Measurements from ENCODE around the gene PSMB2.

The PSMB2 gene

GRCh38 chr1:35597870-35598269 lies 43.5 kb downstream of the PSMB2 start:
- Histone ChIP-seq H3K36me3 (ENCODE audit: insufficient read depth, low read length) (peaks cover 29% of the 10 kb centered on the region), H4K20me1 (ENCODE audit: insufficient read depth, low read length) (no peaks in the 10 kb centered on the region), H3K9ac (ENCODE audit: low read length) (no peak overlapping the region), H3K4me2 (ENCODE audit: low read length) (no peak overlapping the region), H3K4me1 (ENCODE audit: insufficient read depth, low read length, severe bottlenecking) (no peaks in the 10 kb centered on the region), H3K27ac (ENCODE audit: low read depth, low read length, poor library complexity, severe bottlenecking) (no peak overlapping the region), H2AFZ (ENCODE audit: low read length) (no peak overlapping the region), H3K4me3 (ENCODE audit: low read depth, low read length, poor library complexity, severe bottlenecking) (no peak overlapping the region), H3F3A (ENCODE audit: insufficient read depth, low read length) (no peaks in the 10 kb centered on the region), H3K27me3 (ENCODE audit: insufficient read depth, low read length) (no peaks in the 10 kb centered on the region), H3K79me2 (ENCODE audit: insufficient read depth, low read length) (no peaks in the 10 kb centered on the region), H3K9me3 (ENCODE audit: low read length) (no peaks in the 10 kb centered on the region), H3K9me2 (ENCODE audit: low read depth, low read length) (no peaks in the 10 kb centered on the region)
- no peak for TF ChIP-seq CTCF (IDR thresholded peaks at IDR 0.05; ENCODE audit: low read length)
- TF ChIP-seq EZH2 (IDR thresholded peaks at IDR 0.05; ENCODE audit: borderline replicate concordance, low read length), result no peak

DNA sequence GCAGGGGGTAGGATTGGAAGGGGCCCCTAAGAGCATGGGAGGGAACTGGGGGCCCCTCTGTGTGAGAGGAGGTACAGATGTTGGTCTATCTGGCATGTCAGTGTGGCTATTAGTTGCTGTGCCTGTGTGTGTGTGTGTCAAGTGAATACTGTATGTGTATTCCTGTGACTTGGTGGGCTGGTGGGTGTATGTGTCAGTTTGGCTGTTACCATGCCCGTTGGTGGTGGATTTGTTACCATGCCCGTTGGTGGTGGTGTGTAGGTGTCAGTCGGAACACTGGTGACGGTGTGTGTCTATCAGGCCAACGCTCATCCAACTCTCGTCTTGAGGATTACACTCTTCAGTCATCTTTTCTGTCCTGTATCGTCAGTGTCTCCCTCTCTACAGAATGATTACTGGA lies 45.6 kb downstream of the PSMB2 start:
- Histone ChIP-seq H3F3A (ENCODE audit: insufficient read depth, low read length) (no peaks in the 10 kb centered on the region), H3K79me2 (ENCODE audit: insufficient read depth, low read length) (no peaks in the 10 kb centered on the region), H3K36me3 (ENCODE audit: insufficient read depth, low read length) (peaks cover 9% of the 10 kb centered on the region; the same call in 1 of the 2 replicates), H3K4me3 (ENCODE audit: low read depth, low read length, poor library complexity, severe bottlenecking) (no peak overlapping the region), H3K4me2 (ENCODE audit: low read length) (no peak overlapping the region), H3K27ac (ENCODE audit: low read depth, low read length, poor library complexity, severe bottlenecking) (no peak overlapping the region), H3K9me3 (ENCODE audit: low read length) (no peaks in the 10 kb centered on the region), H3K9me2 (ENCODE audit: low read depth, low read length) (no peaks in the 10 kb centered on the region), H3K4me1 (ENCODE audit: insufficient read depth, low read length, severe bottlenecking) (no peaks in the 10 kb centered on the region), H3K27me3 (ENCODE audit: insufficient read depth, low read length) (no peaks in the 10 kb centered on the region), H2AFZ (ENCODE audit: low read length) (no peak overlapping the region), H4K20me1 (ENCODE audit: insufficient read depth, low read length) (no peaks in the 10 kb centered on the region), H3K9ac (ENCODE audit: low read length) (no peak overlapping the region)
- TF ChIP-seq CTCF (IDR thresholded peaks at IDR 0.05; ENCODE audit: low read length) (no peak), EZH2 (IDR thresholded peaks at IDR 0.05; ENCODE audit: borderline replicate concordance, low read length) (no peak)

GRCh38 chr1:35594005-35594760 lies 47.1 kb downstream of the PSMB2 start:
- Histone ChIP-seq H3K4me1 (ENCODE audit: insufficient read depth, low read length, severe bottlenecking) (no peaks in the 10 kb centered on the region), H3K9ac (ENCODE audit: low read length) (no peak overlapping the region), H3K36me3 (ENCODE audit: insufficient read depth, low read length) (no peaks in the 10 kb centered on the region), H3K27ac (ENCODE audit: low read depth, low read length, poor library complexity, severe bottlenecking) (no peak overlapping the region), H3K79me2 (ENCODE audit: insufficient read depth, low read length) (no peaks in the 10 kb centered on the region), H4K20me1 (ENCODE audit: insufficient read depth, low read length) (no peaks in the 10 kb centered on the region), H3F3A (ENCODE audit: insufficient read depth, low read length) (no peaks in the 10 kb centered on the region), H3K27me3 (ENCODE audit: insufficient read depth, low read length) (no peaks in the 10 kb centered on the region), H3K4me3 (ENCODE audit: low read depth, low read length, poor library complexity, severe bottlenecking) (no peak overlapping the region), H3K9me3 (ENCODE audit: low read length) (no peaks in the 10 kb centered on the region), H2AFZ (ENCODE audit: low read length) (no peak overlapping the region), H3K4me2 (ENCODE audit: low read length) (no peak overlapping the region), H3K9me2 (ENCODE audit: low read depth, low read length) (no peaks in the 10 kb centered on the region)
- TF ChIP-seq CTCF (IDR thresholded peaks at IDR 0.05; ENCODE audit: low read length) (no peak), EZH2 (IDR thresholded peaks at IDR 0.05; ENCODE audit: borderline replicate concordance, low read length) (no peak)

Measured in OCI-LY1 (cell line).